ENCODE data around the gene C2orf68. TPM values are rescaled to one million over a fixed set of nuclear protein-coding genes. Genes with fewer than 3 reads are reported as not detected.
"Not testable (repeated sequence)": the region's sequence is repeated elsewhere in the genome, so short reads cannot be mapped to it uniquely, and the experiment has no call there.

The C2orf68 gene, protein sequence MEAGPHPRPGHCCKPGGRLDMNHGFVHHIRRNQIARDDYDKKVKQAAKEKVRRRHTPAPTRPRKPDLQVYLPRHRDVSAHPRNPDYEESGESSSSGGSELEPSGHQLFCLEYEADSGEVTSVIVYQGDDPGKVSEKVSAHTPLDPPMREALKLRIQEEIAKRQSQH
- 10 to 100 TPM; 17.1 to 21.0 (median 18.1) TPM for total RNA-seq

DNA sequence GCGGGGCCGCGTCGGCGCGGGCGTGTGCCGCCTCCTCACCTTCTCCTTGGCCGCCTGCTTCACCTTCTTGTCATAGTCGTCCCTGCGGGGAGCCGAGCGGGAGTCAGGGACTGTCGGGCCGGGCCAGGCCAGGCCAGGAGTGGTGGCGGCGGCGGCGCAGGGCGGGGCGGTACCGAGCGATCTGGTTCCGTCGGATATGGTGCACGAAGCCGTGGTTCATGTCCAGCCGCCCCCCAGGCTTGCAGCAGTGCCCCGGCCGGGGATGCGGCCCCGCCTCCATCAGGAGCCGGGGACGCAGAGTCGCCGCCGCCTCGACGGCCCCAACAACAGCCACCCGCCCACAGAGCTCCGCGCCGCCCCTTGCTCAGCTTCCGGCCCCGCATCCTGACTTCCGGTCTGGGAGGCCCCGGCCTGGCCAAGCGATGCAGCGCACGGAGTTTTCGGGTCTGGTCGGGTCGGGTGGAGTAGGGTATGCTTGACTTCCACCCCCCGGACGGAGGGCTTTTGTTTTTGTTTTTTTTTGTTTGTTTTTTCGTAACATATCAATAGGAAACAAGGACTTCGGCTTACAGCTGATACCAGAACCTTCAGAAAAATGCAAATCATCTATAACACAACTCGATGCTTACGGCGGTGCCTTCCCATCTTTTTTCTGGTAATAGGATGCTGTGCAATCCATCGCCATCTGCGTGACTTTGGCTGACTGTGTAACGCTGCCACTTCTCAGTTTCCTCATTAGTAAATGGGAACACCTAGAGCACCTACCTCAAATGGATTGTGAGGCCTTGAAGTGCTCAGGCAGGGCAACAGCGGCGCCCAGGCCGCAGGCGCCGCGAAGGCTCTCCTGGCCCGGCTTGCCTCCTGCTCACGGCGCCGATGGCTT is at the start of gene C2orf68:
Gene C2orf68 (minus strand): TSS at position 362 of the 883 bp plus-strand sequence. CDS start 82 bp downstream, at position 280.
- DNase-seq (peak; percentile 74), ATAC-seq (peak; percentile 69 to 71)
- H3K9me3 Mint-ChIP-seq: no peaks in the 10 kb centered on the region
- peaks cover 12% of the 10 kb centered on the region for H3K36me3 Mint-ChIP-seq (ENCODE audit: insufficient read depth)
- H3K4me3 Mint-ChIP-seq: peak within 1 kb of the TSS; percentile 93
- H3K4me1 Mint-ChIP-seq (ENCODE audit: low read depth): peaks cover 23% of the 10 kb centered on the region
- H3K27me3 Mint-ChIP-seq (ENCODE audit: low read depth): no peaks in the 10 kb centered on the region

DNA sequence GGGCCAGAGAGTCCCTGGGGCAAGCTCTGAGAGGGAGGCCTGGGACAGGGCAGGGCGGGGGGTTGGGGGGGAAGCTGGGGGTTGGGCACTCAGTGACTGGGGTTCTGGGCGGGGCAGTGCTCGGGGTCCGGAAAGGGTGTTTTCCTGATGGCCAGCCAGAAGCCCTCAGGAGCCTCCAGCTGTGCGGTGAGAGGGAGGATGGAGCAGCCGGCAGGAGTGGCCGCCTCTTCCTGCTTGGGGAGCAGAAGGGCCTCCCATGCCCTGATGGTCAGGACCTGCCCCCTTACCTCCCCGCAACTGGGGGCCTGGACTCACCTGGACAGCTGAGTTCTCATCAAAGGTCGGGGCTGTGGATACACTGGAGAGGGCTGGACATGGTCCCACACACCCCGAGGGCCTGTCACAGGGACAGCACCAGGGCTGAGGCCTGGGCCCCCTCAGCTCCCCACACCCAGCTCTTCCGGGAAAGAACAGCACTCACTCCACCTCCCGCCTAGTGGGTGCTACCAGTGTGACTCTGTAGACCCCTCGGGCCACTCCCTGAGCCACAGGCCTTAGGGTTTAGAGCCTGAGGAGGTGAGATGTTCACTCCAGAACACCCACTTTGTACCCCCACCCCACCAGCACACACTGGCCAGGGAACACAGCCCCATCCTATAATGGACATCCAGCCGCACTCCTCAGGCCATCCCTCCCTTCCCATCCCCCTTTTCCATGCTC is 49.4 kb upstream of the C2orf68 start:
- H3K36me3 Mint-ChIP-seq (ENCODE audit: insufficient read depth): peaks cover 13% of the 10 kb centered on the region

DNA sequence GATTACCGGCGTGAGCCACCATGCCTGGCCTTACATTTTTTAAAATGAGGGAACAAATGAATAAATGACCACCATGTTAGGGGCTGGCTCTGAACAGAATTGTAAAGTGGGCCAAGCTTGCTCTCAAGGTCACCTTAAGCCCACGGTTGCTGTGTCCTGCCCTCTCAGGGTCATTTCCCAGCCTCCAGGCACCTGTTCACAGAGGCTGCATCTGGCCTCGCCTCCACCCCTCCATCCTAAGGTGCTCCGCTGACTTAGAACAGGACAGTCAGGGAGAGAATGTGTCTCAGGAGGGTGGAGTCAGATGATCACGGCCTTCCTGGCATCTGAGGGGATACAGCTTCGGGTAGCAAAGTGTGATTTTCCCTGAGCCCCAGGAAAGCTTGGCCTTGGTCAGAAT is 48.9 kb upstream of the C2orf68 start:
- Mint-ChIP-seq H3K4me1 (ENCODE audit: low read depth) (no peaks in the 10 kb centered on the region), H3K4me3 (no peak overlapping the region), H3K9me3 (no peaks in the 10 kb centered on the region), H3K36me3 (ENCODE audit: insufficient read depth) (peaks cover 13% of the 10 kb centered on the region), H3K27me3 (ENCODE audit: low read depth) (no peaks in the 10 kb centered on the region)
- DNase-seq (no peak), ATAC-seq (no peak)

More for the DNA sequence above, 49.4 kb upstream of the C2orf68 start:
- no peaks in the 10 kb centered on the region for H3K9me3 Mint-ChIP-seq
- H3K4me1 Mint-ChIP-seq (ENCODE audit: low read depth): no peaks in the 10 kb centered on the region
- DNase-seq (no peak), ATAC-seq (no peak)
- no peaks in the 10 kb centered on the region for H3K27me3 Mint-ChIP-seq (ENCODE audit: low read depth)
- no peak overlapping the region for H3K4me3 Mint-ChIP-seq

DNA sequence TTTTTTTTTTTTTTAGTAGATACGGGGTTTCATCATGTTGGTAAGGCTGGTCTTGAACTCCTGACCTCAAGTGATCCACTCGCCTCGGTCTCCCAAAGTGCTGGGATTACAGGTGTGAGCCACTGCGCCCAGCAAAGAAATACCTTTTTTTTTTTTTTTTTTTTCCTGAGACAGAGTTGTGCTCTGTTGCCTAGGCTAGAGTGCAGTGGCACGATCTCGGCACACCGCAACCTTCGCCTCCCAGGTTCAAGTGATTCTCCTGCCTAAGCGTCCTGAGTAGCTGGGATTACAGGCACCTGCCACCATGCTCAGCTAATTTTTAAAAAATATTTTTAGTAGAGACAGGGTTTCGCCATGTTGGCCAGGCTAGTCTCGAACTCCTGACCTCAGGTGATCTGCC is 48.4 kb upstream of the C2orf68 start:
- H3K4me1 Mint-ChIP-seq (ENCODE audit: low read depth); H3K9me3 Mint-ChIP-seq; ATAC-seq; H3K4me3 Mint-ChIP-seq; H3K27me3 Mint-ChIP-seq (ENCODE audit: low read depth); DNase-seq: not testable (repeated sequence)
- H3K36me3 Mint-ChIP-seq (ENCODE audit: insufficient read depth): peaks cover 13% of the 10 kb centered on the region

DNA sequence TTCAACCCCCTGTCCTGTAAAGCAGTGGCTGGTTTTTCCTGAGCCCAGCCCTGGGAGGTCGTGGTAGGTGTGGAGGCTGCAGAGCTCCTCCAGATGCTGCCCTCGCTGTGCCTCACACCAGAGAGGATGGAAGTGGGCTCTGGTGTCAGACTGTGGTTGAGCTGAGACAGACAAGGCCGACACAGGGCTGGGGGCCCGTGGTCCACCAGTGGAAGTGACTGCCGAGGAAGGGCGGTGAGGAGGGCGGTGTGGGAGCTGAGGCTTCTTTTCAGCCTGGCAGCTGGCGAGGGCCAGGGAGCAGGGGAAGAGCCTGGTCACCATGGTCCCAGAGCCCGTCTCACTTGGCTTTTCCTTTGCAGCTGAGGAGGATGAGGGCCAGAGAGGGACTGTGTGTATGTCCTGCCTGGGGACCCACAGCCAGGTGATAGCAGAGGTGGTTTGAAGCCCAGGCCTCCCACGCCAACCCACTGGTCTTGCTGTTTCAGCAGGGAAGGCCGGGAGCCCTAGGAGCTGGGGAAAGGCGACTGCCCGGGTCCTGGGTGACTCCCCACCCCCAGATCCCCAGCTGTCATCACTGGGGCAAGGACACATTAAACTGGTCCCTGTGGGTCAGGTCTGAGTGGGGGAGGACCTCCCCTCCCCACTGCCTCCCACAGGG is 47.6 kb upstream of the C2orf68 start:
- ATAC-seq: no peak
- Mint-ChIP-seq H3K27me3 (ENCODE audit: low read depth) (no peaks in the 10 kb centered on the region), H3K4me3 (no peak overlapping the region), H3K36me3 (ENCODE audit: insufficient read depth) (peaks cover 14% of the 10 kb centered on the region), H3K4me1 (ENCODE audit: low read depth) (no peaks in the 10 kb centered on the region), H3K9me3 (no peaks in the 10 kb centered on the region)
- no peak for DNase-seq

DNA sequence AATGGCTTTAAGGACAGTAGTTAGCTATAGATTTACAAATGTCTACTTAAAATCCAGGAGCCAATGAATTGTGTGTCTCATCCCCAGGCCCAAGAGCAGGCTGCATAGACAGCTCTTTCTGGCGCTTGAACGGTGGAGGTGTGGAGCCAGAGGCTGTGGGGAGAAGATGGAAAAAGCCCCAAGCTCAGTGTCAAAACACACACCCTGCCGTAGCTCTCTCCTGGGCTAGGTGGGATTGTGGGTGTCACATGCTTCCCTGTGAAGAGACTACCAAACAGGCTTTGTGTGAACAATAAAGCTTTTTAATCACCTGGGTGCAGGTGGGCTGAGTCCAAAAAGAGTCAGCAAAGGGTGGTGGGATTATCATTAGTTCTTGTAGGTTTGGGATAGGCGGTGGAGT is 45.5 kb upstream of the C2orf68 start:
- H3K36me3 Mint-ChIP-seq (ENCODE audit: insufficient read depth): peaks cover 22% of the 10 kb centered on the region
- not testable (repeated sequence) for DNase-seq; ATAC-seq; H3K27me3 Mint-ChIP-seq (ENCODE audit: low read depth); H3K4me3 Mint-ChIP-seq; H3K9me3 Mint-ChIP-seq; H3K4me1 Mint-ChIP-seq (ENCODE audit: low read depth)

DNA sequence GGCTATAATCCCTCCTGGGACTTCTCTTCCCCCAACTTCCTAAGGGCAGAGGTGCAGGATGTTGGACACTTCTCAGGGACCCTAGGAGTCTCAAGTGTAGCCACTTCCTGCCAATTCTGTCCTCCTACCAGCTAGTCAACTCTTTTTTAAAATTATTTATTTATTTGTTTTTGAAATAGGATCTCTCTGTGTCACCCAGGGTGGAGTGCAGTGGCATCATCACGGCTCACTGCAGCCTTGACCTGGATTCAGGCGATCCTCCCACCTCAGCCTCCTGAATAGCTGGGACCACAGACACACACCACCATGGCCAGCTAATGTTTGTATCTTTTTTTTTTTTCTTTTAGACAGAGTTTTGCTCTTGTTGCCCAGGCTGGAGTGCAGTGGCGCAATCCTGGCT is 44.6 kb upstream of the C2orf68 start:
- Mint-ChIP-seq H3K27me3 (ENCODE audit: low read depth) (no peaks in the 10 kb centered on the region), H3K4me1 (ENCODE audit: low read depth) (no peaks in the 10 kb centered on the region), H3K36me3 (ENCODE audit: insufficient read depth) (peaks cover 26% of the 10 kb centered on the region), H3K9me3 (no peaks in the 10 kb centered on the region), H3K4me3 (no peak overlapping the region)
- no peak for DNase-seq
- no peak for ATAC-seq

DNA sequence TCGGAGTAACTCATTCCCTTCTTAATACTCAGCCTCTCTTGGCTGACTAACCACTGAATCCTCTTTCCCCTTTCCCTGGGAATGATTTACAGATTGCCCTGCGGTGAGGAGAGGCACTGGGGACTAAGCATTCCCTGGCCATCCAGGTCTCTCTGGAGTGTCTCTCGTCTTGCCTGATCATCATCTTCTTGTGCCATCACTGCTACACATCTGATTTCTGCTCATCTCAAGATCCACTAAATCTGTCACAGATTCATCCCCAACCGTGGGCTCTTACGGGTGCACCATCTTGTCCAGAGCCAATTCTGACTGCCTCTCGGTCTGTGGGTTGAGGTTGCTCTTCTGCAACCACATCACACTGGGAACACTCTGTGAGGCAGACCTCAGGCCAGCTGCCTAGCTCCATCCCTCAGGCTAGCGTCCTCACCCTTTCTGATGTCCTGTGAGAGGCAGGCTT is 44.1 kb upstream of the C2orf68 start:
- no peak for ATAC-seq
- DNase-seq: no peak
- no peaks in the 10 kb centered on the region for H3K9me3 Mint-ChIP-seq
- H3K36me3 Mint-ChIP-seq (ENCODE audit: insufficient read depth): peaks cover 28% of the 10 kb centered on the region
- no peak overlapping the region for H3K4me3 Mint-ChIP-seq
- H3K4me1 Mint-ChIP-seq (ENCODE audit: low read depth): no peaks in the 10 kb centered on the region
- H3K27me3 Mint-ChIP-seq (ENCODE audit: low read depth): no peaks in the 10 kb centered on the region

DNA sequence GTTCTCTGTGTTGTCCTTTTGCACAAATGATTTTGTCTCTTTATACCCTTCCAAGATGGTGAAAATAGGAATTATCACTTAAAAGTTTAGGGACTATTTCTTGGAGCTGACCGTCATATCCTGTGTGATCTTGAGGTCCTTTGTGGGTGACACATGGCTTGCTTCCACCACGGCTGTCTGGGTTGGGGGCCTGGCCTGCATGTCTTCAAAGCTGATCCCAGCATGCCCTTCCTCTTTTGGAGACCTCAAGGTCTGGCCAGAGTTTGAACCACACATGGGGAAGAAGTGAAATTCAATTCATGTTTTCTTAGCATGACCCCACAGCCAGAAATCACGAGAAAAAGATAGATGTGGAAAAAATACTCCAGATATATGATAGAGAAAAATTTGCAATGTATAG is 42.1 kb upstream of the C2orf68 start:
- Mint-ChIP-seq H3K9me3 (no peaks in the 10 kb centered on the region), H3K36me3 (ENCODE audit: insufficient read depth) (peaks cover 31% of the 10 kb centered on the region), H3K4me3 (no peak overlapping the region), H3K4me1 (ENCODE audit: low read depth) (no peaks in the 10 kb centered on the region), H3K27me3 (ENCODE audit: low read depth) (no peaks in the 10 kb centered on the region)
- DNase-seq (no peak), ATAC-seq (no peak)

DNA sequence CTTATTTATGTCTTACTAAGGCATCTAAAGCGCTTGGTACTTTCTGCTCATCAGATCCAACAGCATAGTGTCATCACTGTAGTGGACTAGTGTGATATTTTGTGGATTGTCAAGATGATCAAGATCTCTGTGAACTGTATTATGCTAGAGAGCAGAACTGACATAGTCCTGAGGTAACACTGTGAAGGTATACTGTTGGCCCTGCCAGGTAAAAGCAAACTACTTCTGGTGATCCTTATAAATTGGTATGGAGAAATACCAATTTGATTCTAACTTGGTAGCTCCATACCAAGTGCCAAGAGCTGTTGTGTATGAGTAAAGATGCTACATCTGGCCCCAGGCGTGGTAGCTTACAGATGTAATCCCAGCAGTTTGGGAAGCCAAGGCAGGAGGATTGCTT is 40.2 kb upstream of the C2orf68 start:
- Mint-ChIP-seq H3K27me3 (ENCODE audit: low read depth) (no peaks in the 10 kb centered on the region), H3K36me3 (ENCODE audit: insufficient read depth) (peaks cover 35% of the 10 kb centered on the region), H3K9me3 (no peaks in the 10 kb centered on the region), H3K4me1 (ENCODE audit: low read depth) (no peaks in the 10 kb centered on the region), H3K4me3 (no peak overlapping the region)
- ATAC-seq (no peak), DNase-seq (no peak)

DNA sequence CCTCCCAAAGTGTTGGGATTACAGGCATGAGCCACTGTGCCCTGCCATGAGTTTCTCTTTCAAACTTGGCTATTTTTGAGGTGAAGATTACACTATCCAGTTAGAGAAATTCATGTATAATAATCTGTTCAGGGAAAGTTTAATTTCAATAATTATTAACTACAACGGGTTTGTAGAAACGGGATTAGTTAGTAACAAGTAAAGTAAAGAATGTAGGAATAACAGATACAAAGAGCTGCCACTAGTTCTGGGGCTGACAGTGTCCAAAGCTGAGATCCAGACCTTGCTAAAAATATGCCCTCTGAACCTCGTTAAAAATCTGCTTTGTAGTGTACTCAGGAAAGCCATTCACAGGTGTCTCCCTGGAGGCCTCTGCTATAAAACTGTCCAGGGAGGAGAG is 39.2 kb upstream of the C2orf68 start:
- H3K9me3 Mint-ChIP-seq: no peaks in the 10 kb centered on the region
- H3K27me3 Mint-ChIP-seq (ENCODE audit: low read depth): no peaks in the 10 kb centered on the region

DNA sequence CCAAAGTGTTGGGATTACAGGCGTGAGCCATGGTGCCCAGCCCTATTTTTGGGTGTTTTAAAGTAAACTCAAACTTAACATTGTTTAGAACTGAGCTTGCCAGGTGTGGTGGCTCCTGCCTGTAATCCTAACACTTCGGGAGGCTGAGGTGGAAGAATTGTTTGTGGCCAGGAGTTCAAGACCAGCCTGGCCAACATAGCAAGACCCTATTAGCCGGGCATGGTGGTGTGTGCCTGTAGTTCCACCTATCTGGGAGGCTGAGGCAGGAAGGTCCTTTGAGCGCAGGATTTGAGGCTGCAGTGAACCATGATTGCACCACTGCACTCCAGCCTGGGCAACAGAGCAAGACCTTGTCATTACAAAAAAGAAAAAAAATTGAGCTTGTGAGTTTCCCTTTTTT is 38.6 kb upstream of the C2orf68 start:
- H3K4me3 Mint-ChIP-seq: no peak overlapping the region

More for the DNA sequence above, 39.2 kb upstream of the C2orf68 start:
- Mint-ChIP-seq H3K4me3 (no peak overlapping the region), H3K36me3 (ENCODE audit: insufficient read depth) (peaks cover 40% of the 10 kb centered on the region), H3K4me1 (ENCODE audit: low read depth) (no peaks in the 10 kb centered on the region)
- DNase-seq (no peak), ATAC-seq (no peak)

DNA sequence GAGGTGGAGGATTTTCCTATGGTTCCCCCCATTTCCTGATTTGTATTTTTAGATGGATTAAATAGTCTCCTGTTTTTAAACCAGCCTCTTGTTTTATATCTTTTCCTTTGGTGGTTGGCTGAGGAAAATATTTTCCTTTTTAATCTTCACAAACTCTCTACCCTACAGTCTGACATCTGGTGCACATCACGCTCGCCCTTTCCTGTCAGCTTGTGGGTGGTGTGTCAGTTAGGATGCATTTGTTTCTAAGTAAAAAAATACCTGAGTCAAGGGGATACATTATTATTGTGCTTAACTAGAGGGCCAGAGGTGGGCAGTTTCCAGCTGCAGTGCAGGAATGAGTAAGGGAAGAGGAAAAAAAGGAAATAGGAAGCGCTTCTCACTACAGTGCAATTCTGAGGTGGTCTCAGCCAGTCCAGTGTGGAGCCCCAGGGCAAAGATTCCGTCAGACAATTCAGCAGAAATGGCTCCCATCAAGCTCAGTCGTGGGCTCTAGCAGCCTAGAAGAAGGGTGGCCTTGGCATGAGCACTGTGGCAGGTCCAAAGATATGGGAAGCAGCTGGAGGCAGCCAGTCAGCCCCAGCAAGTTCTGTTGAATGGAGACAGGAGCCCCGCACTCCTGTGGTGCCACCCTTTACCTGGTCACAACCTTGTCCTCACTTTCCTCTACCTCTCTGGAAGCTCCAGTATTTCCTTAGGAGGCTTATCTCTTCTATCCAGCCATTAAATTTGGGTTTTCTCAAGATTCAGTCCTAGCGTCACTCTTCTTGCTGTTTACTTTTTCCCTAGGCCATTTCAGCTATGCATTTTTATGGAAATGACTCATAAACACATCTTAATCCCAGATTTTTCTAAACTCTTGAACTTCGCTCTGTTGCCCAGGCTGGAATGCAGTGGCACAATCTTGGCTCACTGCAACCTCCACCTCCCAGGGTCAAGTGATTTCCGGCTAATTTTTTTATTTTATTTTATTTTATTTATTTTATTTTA is 37.6 kb upstream of the C2orf68 start:
- DNase-seq (no peak), ATAC-seq (no peak)
- Mint-ChIP-seq H3K4me3 (no peak overlapping the region), H3K4me1 (ENCODE audit: low read depth) (no peaks in the 10 kb centered on the region), H3K27me3 (ENCODE audit: low read depth) (no peaks in the 10 kb centered on the region), H3K9me3 (no peaks in the 10 kb centered on the region), H3K36me3 (ENCODE audit: insufficient read depth) (peaks cover 47% of the 10 kb centered on the region)

More for the DNA sequence above, 38.6 kb upstream of the C2orf68 start:
- no peak for ATAC-seq
- Mint-ChIP-seq H3K4me1 (ENCODE audit: low read depth) (no peaks in the 10 kb centered on the region), H3K36me3 (ENCODE audit: insufficient read depth) (peaks cover 45% of the 10 kb centered on the region), H3K9me3 (no peaks in the 10 kb centered on the region), H3K27me3 (ENCODE audit: low read depth) (no peaks in the 10 kb centered on the region)
- no peak for DNase-seq
